Measurements from ENCODE around the gene ZNF831.

ZNF831 gene

GRCh38 chr20:59307270-59307669 lies 143.6 kb downstream of the ZNF831 start:
- Histone ChIP-seq H3K4me1 (ENCODE audit: insufficient read depth, low read length) (no peaks in the 10 kb centered on the region), H3K27me3 (ENCODE audit: insufficient read depth, low read length) (peaks cover 39% of the 10 kb centered on the region), H3K9ac (ENCODE audit: low read depth, low read length) (no peak overlapping the region), H3K4me3 (ENCODE audit: low read length) (no peak overlapping the region), H3K36me3 (ENCODE audit: insufficient read depth, low read depth, low read length) (no peaks in the 10 kb centered on the region), H3K9me3 (ENCODE audit: insufficient read depth, low read depth, low read length) (no peaks in the 10 kb centered on the region), H3K27ac (ENCODE audit: low read length) (no peak overlapping the region)

Data from iPS-20b (cell line).